Stimulated activated memory B cell treated with anti-CD40 and anti-IgM and Interleukin-4, amounts not matched to agents 10 μg/mL and 1 μg/mL and 100 μg/mL, for 72 hours (primary cell): ENCODE data around the gene MAP2K1.
"Not testable (repeated sequence)": the region's sequence is repeated elsewhere in the genome, so short reads cannot be mapped to it uniquely, and the experiment has no call there.

Experiments
- ATAC-seq: fragments of 150-1000 bp; cut with Tn5 transposase; 2 replicates; pipeline ENCODE4 v1.10.0; 2021
- H3K27ac Mint-ChIP-seq: one replicate; pipeline ENCODE4 v1.8.0; 2022; ENCODE audit warnings: mild to moderate bottlenecking, mixed read lengths
- H3K27me3 Mint-ChIP-seq: one replicate; pipeline ENCODE4 v1.8.0; 2022; ENCODE audit warnings: mixed read lengths
- H3K36me3 Mint-ChIP-seq: one replicate; pipeline ENCODE4 v1.8.0; 2022; ENCODE audit warnings: mixed read lengths
- H3K4me1 Mint-ChIP-seq: one replicate; pipeline ENCODE4 v1.8.0; 2022; ENCODE audit warnings: mixed read lengths
- H3K4me3 Mint-ChIP-seq: one replicate; pipeline ENCODE4 v1.8.0; 2022; ENCODE audit warnings: mild to moderate bottlenecking, moderate library complexity, mixed read lengths
- H3K9me3 Mint-ChIP-seq: one replicate; pipeline ENCODE4 v1.8.0; 2022; ENCODE audit warnings: mixed read lengths

The MAP2K1 gene

DNA sequence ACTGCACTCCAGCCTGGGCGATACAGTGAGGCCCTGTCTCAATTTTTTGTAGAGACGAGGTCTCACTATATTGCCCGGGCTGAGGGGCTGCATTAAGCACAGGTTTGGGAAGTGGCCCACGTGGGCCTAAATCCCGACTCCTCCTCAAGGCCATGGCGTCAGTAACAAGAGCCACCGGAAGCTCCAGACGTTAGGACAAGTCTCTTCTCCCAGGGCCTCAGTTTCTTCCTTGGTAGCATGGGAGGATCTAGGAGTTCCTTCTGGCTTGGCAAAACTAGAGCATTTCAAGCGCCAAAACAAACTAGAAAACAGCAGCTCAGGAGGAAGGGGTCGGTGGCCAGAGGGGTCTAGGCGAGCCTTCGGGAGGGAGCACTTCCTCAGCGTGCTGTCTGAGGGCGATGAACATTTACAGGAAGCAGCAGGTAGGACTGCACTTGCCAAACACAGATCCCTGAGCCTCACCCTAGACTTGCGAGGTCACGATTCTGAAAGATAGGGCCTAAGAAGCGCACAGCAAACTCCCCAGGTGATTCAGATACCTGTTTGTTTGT lies 110.3 kb downstream of the MAP2K1 start:
- peak; percentile 62 for ATAC-seq
- H3K36me3 Mint-ChIP-seq, result peaks cover 51% of the 10 kb centered on the region
- no peaks in the 10 kb centered on the region for H3K27me3 Mint-ChIP-seq
- no peaks in the 10 kb centered on the region for H3K9me3 Mint-ChIP-seq
- H3K4me1 Mint-ChIP-seq, result peaks cover 46% of the 10 kb centered on the region
- H3K27ac Mint-ChIP-seq, result peak overlapping the region; percentile 98
- peak overlapping the region; percentile 96 for H3K4me3 Mint-ChIP-seq

DNA sequence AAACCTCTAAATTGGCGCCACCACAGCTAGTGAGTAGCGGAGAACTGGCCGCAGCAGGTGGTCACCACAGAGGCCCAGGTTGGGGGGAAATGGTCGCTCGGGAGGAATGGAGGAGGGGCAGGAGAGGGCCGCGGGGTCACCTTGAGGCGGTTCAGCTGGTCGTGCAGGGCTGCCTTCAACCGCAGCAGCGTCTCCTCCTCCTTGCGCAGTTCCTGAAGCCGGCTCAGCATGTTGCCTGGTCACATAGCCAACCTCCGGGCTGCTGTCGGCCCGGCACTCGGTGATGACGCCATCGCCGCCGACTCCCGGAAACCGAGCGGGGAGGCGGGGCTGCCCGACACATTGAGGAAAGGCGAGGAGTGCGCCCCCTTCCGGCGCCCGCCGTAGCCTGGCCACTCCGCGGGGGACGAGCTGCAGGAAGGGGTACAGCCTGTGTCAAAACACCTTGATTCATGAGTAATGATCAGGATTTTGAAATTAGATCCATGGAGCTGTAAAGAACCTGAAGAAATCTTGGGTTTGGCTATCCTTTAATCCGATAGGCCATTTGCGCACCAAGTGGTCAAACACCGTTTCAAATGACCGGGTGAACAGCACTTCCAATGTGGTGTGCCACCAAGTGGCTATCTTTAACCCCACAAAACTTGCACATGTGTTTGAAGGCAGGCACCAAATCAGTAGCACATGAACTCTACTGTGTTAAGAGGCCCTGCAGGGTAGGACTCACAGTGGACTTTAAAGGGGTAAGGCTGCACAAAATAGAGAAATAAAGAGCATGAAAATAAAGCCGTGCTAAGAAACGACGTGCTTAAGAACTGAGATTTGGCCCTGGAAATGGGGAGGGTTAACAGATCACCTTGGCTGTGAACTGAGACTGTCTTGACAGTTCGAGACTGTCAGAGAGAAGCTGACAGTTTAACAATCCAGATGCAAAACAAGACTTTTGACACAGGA lies 111.1 kb downstream of the MAP2K1 start, which contains the start of gene SNAPC5:
Gene SNAPC5 (minus strand): TSS at position 261 of the 954 bp plus-strand sequence. CDS start 31 bp downstream, at position 230.
- Mint-ChIP-seq H3K27ac (peak within 1 kb of the TSS; percentile 98), H3K36me3 (peaks cover 53% of the 10 kb centered on the region), H3K4me1 (peaks cover 52% of the 10 kb centered on the region)

DNA sequence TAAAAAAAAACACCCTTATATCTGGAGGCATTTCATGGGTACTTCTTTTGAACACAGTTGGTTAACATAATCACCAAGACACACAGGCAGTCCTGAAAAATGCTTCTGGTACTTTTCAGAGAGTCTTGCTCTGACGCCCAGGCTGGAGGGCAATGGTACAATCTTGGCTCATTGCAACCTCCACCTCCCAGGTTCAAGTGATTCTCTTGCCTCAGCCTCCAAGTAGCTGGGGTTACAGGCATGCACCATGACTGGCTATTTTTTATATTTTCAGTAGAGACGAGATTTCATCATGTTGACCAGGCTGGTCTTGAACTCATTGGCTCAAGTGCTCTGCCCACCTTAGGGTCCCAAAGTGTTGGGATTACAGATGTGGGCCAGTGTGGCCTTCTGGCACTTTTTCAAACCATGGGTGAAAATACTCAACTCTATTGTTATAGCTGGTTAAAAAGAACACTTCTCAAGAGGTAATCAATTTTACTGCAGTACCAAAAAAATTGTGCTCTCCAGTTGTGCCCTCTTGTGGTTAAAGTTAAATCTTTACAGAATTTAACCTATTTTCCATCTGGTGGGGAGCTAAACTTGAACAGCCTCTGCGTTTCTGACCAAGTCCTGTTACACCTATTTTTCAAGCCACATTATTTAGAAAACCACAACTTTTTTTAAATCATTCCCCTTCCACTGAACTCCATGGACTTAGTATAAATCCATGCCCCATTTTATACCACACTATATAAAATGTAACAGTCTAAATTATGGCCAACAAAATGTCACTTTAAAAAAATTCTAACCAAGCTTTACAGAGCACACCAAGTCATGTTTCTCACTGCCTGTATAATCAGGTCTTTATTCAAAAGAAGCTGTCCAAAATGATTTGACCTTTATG lies 112.0 kb downstream of the MAP2K1 start:
- Mint-ChIP-seq H3K4me1 (peaks cover 62% of the 10 kb centered on the region), H3K27ac (peak overlapping the region; percentile 98), H3K36me3 (peaks cover 54% of the 10 kb centered on the region), H3K4me3 (no peak overlapping the region), H3K9me3 (no peaks in the 10 kb centered on the region), H3K27me3 (no peaks in the 10 kb centered on the region)
- no peak for ATAC-seq

More for the DNA sequence above, 111.1 kb downstream of the MAP2K1 start, which contains the start of gene SNAPC5:
- H3K4me3 Mint-ChIP-seq, result peak within 1 kb of the TSS; percentile 96
- peak; percentile 98 for ATAC-seq
- H3K27me3 Mint-ChIP-seq, result no peaks in the 10 kb centered on the region
- no peaks in the 10 kb centered on the region for H3K9me3 Mint-ChIP-seq

DNA sequence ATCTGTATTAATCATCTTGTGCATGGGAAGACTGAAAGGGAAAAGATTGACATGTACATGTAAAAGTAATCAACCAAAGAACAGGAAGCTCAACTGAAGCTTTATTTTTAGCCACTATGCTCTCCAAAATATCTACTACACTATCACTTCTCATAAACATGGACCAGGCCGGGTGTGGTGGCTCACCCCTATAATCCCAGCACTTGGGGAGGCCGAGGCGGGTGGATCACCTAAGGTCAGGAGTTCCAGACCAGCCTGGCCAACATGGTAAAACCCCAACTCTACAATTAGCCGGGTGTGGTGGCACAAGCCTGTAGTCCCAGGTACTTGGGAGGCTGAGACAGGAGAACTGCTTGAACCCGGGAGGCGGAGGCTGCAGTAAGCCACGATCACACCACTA lies 113.6 kb downstream of the MAP2K1 start:
- Mint-ChIP-seq H3K4me3 (peak overlapping the region; percentile 9), H3K27ac (peak overlapping the region; percentile 38), H3K4me1 (peaks cover 59% of the 10 kb centered on the region), H3K36me3 (peaks cover 55% of the 10 kb centered on the region)
- not testable (repeated sequence) for H3K27me3 Mint-ChIP-seq, H3K9me3 Mint-ChIP-seq, ATAC-seq

DNA sequence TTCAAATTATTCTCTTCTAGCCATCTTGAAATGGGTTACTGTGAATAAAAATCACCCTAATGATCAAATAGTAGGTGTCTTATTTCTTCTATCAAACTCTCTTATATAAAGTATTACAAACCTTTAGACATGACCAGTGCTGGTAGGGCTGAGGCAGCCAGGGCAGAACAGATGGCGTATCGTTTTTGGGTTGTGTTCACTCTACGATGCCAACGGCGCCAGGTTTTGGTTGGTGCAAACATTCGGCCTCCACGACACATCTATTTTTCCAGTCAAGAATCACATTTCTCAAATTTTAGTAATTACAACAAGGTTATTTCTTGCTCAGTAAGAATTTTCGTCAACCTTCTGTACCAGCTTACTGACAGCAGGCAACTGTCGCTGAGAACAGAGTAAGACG lies 115.8 kb downstream of the MAP2K1 start:
- Mint-ChIP-seq H3K27me3 (no peaks in the 10 kb centered on the region), H3K27ac (peak overlapping the region; percentile 97), H3K4me3 (peak overlapping the region; percentile 100), H3K9me3 (no peaks in the 10 kb centered on the region), H3K4me1 (peaks cover 57% of the 10 kb centered on the region), H3K36me3 (peaks cover 55% of the 10 kb centered on the region)
- ATAC-seq, result no peak

DNA sequence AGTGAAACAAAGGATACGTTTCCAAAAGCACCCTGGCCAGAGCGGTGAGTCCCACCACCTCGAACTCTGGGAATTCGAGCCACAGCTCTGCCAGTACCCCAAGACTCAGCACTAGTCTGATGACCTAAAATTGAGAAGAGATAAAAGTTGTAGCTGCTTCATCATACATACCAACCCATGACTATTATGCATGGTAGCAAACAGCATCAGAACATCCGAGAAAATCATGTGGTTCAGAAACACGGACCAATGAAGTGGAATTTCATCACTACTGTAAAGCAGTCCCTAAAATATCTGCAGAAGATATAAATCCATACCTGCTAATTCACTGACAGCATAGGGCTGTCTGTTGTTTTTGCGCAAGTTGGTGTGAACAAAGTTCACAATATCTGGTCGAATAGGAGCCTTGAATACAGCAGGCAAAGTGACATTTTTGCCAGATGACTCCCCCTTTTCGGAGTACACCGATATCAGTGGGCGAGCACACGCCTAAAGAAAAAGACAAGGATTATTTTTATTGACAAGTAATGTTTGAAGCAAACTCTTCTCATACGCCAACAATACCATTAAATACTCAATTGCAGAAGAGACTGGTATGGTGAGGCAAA lies 116.4 kb downstream of the MAP2K1 start:
- not testable (repeated sequence) for H3K9me3 Mint-ChIP-seq, H3K27me3 Mint-ChIP-seq, ATAC-seq
- Mint-ChIP-seq H3K27ac (peak overlapping the region; percentile 97), H3K36me3 (peaks cover 50% of the 10 kb centered on the region), H3K4me1 (peaks cover 52% of the 10 kb centered on the region), H3K4me3 (peak overlapping the region; percentile 100)

DNA sequence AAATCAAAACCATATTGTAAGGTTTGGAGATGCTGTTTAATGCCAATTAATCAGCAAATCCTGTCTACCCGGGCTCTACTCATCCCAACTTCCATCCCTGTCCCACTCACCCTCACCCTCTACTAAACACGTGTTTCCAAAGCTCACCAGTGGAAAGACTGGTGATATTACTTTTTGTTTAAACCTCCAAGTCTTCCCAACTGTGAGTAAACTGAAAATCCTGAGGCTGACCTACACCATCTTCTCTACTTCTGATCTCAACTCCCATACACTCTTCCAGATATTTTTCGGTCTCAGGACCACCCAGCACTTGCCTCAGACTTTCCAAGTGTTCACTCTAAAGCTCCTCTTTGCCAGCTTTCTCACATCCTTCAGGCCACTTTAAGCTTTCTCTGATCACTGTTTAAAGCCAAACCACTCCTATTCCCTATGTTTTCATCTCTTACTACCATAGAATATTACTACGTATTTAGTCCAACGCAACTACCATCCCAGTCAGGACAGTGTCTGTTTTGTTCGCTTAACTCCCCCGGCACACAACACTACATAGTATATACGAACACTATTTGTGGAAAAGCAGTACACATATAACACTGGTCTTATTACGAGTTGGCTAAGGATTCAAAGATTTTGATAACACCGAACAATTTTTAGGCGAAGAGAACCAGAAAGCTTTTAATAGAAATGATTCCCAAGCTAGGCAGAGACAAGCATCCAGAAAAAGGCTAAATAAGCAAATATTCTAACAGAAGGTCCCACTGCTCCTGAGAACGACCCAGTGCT lies 117.3 kb downstream of the MAP2K1 start:
- peaks cover 46% of the 10 kb centered on the region for H3K36me3 Mint-ChIP-seq
- no peaks in the 10 kb centered on the region for H3K27me3 Mint-ChIP-seq
- no peaks in the 10 kb centered on the region for H3K9me3 Mint-ChIP-seq
- peak overlapping the region; percentile 97 for H3K27ac Mint-ChIP-seq
- peaks cover 50% of the 10 kb centered on the region for H3K4me1 Mint-ChIP-seq
- peak overlapping the region; percentile 100 for H3K4me3 Mint-ChIP-seq
- ATAC-seq, result no peak

DNA sequence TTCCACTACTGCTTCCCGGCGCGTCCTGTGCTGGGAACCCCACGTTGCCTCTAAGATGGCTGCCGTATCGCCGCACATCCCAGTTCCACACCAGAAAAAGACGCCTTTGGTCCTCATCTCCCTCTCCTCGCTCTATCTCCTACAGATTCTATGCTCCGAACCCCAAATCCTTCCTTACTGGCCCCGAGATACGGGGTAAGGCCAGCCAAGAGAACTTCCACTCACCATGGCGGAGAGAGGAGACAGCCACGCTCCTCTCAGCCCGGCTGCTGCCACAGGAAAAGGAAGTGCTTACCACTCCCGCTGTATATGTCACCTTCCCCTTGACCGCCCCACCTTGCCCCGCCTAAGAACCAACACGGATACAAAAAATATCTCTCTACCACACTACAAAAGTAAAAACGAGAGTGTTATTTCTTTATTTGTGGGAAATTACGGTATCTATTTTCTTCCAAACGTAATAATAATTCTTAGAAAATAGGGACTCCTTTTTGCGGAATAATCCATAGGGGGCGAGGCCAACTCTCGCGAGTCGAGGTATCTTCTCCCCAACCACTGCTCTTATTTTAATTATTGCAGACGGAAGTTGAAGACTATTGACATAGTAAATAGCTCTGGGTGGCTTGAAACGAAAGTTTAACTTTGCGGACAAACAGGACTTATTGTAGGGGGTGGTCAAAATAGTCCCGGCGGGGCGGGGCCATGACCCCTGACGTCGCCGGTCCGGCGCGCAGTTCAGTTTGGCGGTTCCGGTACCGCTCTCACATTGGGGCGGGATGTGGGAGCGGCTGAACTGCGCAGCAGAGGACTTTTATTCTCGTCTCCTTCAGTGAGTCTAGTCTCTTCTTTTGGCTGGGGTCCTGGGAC lies 118.1 kb downstream of the MAP2K1 start, which contains the start of the genes RPL4 and ZWILCH:
Gene RPL4 (minus strand): TSS at position 293 of the 867 bp plus-strand sequence. CDS start 65 bp downstream, at position 228.
Gene ZWILCH (plus strand): TSS at position 764 of the 867 bp plus-strand sequence. CDS start 13 bp downstream, at position 777.
- H3K4me1 Mint-ChIP-seq, result peaks cover 42% of the 10 kb centered on the region
- H3K27me3 Mint-ChIP-seq, result no peaks in the 10 kb centered on the region

DNA sequence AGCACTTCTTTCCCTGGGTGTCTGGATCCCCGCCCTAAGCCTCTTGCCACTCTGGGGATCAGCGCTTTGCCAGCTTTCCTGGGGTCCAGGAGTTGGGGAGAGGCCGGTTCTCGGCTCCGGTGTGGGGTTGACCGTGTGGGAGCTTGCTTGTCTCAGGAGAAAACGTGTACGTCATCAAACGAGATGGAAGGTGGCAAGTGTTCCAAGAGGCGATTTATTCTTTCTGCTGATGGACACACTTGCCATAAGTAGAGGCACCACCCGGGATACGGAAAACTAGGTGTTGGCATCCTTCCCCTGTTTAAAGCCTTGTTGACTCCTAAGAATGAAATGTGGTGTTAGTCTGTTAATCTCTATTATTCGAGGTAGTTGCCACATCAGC lies 118.7 kb downstream of the MAP2K1 start:
- no peaks in the 10 kb centered on the region for H3K9me3 Mint-ChIP-seq
- no peaks in the 10 kb centered on the region for H3K27me3 Mint-ChIP-seq
- peak overlapping the region; percentile 97 for H3K27ac Mint-ChIP-seq
- H3K36me3 Mint-ChIP-seq, result peaks cover 36% of the 10 kb centered on the region
- H3K4me1 Mint-ChIP-seq, result peaks cover 36% of the 10 kb centered on the region
- ATAC-seq, result peak; percentile 32
- peak overlapping the region; percentile 100 for H3K4me3 Mint-ChIP-seq

More for the DNA sequence above, 118.1 kb downstream of the MAP2K1 start, which contains the start of the genes RPL4 and ZWILCH:
- peak; percentile 96 for ATAC-seq
- no peaks in the 10 kb centered on the region for H3K9me3 Mint-ChIP-seq
- H3K27ac Mint-ChIP-seq, result peak within 1 kb of the TSS; percentile 97
- peak within 1 kb of the TSS; percentile 100 for H3K4me3 Mint-ChIP-seq
- H3K36me3 Mint-ChIP-seq, result peaks cover 42% of the 10 kb centered on the region

DNA sequence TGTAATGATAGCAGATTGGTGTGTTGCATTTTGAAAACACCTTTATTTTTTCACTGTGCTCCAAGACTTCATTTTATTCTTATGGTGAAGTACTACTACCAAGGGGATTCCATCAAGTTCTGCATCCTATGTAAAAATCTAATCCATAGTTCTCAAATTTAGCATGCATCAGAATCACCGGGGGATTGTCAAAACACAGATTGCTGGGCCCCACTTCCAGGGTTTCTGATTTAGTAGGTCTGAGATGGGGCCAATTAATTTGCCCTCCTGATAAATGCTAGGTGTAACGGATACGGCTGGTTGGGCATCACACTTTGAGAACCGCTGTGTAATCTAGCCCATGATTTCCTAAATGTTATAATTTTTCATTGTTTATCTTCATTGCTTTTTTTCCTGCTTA lies 119.1 kb downstream of the MAP2K1 start:
- peak overlapping the region; percentile 100 for H3K4me3 Mint-ChIP-seq
- no peaks in the 10 kb centered on the region for H3K27me3 Mint-ChIP-seq
- peak overlapping the region; percentile 97 for H3K27ac Mint-ChIP-seq
- peaks cover 33% of the 10 kb centered on the region for H3K4me1 Mint-ChIP-seq
- no peak for ATAC-seq
- no peaks in the 10 kb centered on the region for H3K9me3 Mint-ChIP-seq
- peaks cover 33% of the 10 kb centered on the region for H3K36me3 Mint-ChIP-seq

DNA sequence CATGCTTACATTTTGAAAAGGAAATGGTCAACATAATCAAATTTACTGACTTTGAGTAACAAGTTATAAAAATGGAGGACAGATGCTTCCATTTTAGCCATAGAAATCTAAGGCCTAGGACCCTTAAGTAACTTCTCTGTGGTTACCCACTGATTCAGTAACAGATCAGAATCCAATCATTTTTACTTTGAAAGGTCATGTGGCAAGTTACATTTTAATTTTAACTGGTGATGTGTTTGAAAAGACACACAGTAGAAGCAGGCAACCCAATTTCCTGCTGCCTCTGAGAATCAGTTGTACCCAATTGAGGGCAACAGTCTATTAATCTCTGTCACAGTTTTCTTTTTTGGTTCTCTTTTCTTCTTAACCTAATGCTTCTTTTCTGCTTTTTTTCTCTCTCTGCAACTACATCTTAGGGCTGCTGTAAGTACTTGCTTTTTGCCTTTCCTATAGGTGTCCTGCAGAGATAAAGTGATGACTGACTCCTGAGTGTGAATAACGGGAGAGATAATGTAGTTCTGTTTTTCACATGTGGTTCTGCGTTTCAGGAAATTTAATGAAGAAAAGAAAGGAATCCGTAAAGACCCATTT lies 121.7 kb downstream of the MAP2K1 start:
- Mint-ChIP-seq H3K27me3 (no peaks in the 10 kb centered on the region), H3K27ac (no peak overlapping the region), H3K36me3 (peaks cover 18% of the 10 kb centered on the region), H3K9me3 (no peaks in the 10 kb centered on the region), H3K4me3 (no peak overlapping the region), H3K4me1 (peaks cover 21% of the 10 kb centered on the region)
- ATAC-seq, result no peak

DNA sequence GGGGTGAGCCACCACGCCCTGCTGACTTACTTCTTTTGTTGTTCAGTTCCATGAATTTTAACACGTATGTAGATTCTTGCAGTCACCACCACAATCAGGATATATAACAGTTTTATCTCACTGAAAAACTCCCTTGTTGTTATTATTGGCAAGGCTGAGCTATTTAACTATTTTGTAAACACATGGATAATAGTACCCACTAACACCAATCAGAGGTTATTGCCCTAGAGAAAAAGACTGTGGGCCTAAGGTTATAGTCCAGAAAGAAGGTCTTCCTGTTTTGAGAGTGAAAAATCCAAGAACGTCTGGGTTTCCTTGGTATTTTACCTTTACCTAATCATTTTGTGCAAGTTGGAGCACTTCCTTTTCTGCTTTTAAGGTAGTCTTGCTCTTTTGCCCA lies 127.9 kb downstream of the MAP2K1 start:
- Mint-ChIP-seq H3K36me3 (peaks cover 39% of the 10 kb centered on the region), H3K27me3 (no peaks in the 10 kb centered on the region), H3K9me3 (no peaks in the 10 kb centered on the region), H3K4me3 (no peak overlapping the region), H3K27ac (no peak overlapping the region), H3K4me1 (no peaks in the 10 kb centered on the region)
- no peak for ATAC-seq

DNA sequence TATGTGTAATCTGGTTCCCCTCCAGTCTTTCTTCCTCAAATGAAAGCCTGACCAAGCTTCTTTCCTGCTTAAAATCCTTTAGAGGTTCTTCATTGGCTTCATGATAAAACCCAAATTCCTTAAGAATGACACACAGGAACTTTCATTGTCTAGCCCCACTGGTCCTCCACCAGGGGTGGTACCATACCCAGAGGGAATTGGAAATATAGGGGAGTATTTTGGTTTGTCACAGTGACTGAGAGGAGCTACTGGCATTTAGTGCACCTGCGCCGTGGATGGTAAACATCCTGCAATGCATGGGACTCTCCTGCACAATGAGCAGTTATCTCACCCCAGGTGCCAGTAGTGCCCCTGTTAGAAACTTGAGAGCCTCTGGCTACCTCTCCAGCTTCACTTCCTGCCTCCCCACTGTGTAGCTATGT lies 129.2 kb downstream of the MAP2K1 start:
- no peak for ATAC-seq
- Mint-ChIP-seq H3K36me3 (peaks cover 41% of the 10 kb centered on the region), H3K27me3 (no peaks in the 10 kb centered on the region), H3K4me1 (no peaks in the 10 kb centered on the region), H3K27ac (no peak overlapping the region), H3K9me3 (no peaks in the 10 kb centered on the region), H3K4me3 (no peak overlapping the region)
